ENCODE data around the gene SMARCA2.

Gene SMARCA2

DNA sequence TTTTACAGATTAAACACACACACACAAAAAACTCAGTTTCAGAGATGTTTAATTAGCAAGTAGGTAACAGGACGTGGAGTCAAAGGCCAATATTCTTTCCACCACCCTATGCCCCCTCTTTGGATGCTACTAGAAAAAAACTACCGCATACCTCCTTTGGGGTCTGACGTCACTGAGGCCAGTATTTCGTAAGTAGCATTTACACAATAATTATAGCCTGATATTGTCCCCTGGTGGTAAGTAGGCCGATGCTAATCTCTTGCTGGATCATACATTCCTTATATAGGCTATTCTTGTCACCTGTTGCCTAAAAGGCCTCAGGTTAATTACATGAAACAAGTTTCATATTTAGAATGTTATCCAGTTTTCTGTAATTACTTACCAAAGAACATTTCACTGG lies 21.0 kb upstream of the SMARCA2 start:
- no peak overlapping the region for H3K4me3 ChIP-seq (ENCODE audit: low read length)
- no peak overlapping the region for H3K27ac ChIP-seq (ENCODE audit: low read depth, low read length)
- no peaks in the 10 kb centered on the region for H3K27me3 ChIP-seq (ENCODE audit: control insufficient read depth, insufficient read depth, low read length)
- H3K9ac ChIP-seq (ENCODE audit: low read length) = no peak overlapping the region
- H3K36me3 ChIP-seq (ENCODE audit: control insufficient read depth, insufficient read depth, low read length) = no peaks in the 10 kb centered on the region
- H3K4me1 ChIP-seq (ENCODE audit: control insufficient read depth, insufficient read depth, low read length) = no peaks in the 10 kb centered on the region

GRCh38 chr9:1995084-1995483 lies 20.1 kb upstream of the SMARCA2 start:
- Histone ChIP-seq H3K27me3 (ENCODE audit: control insufficient read depth, insufficient read depth, low read length) (no peaks in the 10 kb centered on the region), H3K36me3 (ENCODE audit: control insufficient read depth, insufficient read depth, low read length) (no peaks in the 10 kb centered on the region), H3K4me3 (ENCODE audit: low read length) (no peak overlapping the region), H3K4me1 (ENCODE audit: control insufficient read depth, insufficient read depth, low read length) (no peaks in the 10 kb centered on the region), H3K9ac (ENCODE audit: low read length) (no peak overlapping the region), H3K27ac (ENCODE audit: low read depth, low read length) (no peak overlapping the region)

DNA sequence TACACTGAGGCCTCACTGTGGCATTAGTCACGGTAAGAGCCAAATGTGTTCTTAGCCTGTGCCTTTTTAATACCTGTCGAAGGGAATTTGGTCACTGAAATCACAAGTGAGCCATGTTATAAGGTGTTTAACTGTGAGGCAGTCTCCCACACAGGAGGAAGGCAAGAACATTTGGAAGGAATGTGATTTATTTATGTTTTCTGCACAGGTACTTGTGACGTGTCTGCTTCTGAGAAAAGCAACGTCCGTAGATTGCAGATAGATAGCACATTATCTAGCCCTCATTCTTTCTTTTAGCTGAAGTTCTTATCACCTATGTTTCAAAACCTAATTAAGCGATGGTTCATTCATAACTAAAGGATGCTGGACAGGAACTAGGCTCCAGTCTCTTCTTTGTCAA lies 19.0 kb upstream of the SMARCA2 start:
- Histone ChIP-seq H3K9ac (ENCODE audit: low read length) (no peak overlapping the region), H3K4me1 (ENCODE audit: control insufficient read depth, insufficient read depth, low read length) (no peaks in the 10 kb centered on the region), H3K36me3 (ENCODE audit: control insufficient read depth, insufficient read depth, low read length) (no peaks in the 10 kb centered on the region), H3K27ac (ENCODE audit: low read depth, low read length) (no peak overlapping the region), H3K4me3 (ENCODE audit: low read length) (no peak overlapping the region), H3K27me3 (ENCODE audit: control insufficient read depth, insufficient read depth, low read length) (no peaks in the 10 kb centered on the region)

- H3K9ac ChIP-seq (ENCODE audit: low read length) = no peak overlapping the region
- H3K4me3 ChIP-seq (ENCODE audit: low read length) = no peak overlapping the region
- no peaks in the 10 kb centered on the region for H3K36me3 ChIP-seq (ENCODE audit: control insufficient read depth, insufficient read depth, low read length)
- no peaks in the 10 kb centered on the region for H3K27me3 ChIP-seq (ENCODE audit: control insufficient read depth, insufficient read depth, low read length)
- H3K4me1 ChIP-seq (ENCODE audit: control insufficient read depth, insufficient read depth, low read length) = no peaks in the 10 kb centered on the region
- H3K27ac ChIP-seq (ENCODE audit: low read depth, low read length) = no peak overlapping the region
Measured at GRCh38 chr9:1997646-1998045, 17.5 kb upstream of the SMARCA2 start.

DNA sequence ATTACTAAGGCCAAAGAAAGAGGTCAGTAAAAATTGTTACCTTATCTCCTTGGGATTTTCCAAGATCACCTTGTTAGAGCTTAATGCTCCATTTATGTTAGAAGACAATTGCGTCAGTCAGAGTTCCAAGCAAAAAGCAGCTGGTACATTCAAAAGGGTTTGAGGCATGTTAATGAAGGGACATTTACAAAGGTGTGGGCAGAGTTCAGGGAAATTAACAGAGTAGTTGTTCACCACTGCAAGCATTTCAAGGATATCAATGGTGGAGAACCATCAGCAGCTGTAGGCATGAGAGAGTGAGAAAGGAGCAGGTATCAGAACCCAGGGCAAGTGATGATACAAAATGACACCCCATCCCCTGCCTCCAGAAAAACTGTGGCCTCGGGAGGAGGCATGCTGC lies 17.0 kb upstream of the SMARCA2 start:
- H3K9ac ChIP-seq (ENCODE audit: low read length) = no peak overlapping the region
- H3K27me3 ChIP-seq (ENCODE audit: control insufficient read depth, insufficient read depth, low read length) = no peaks in the 10 kb centered on the region
- H3K36me3 ChIP-seq (ENCODE audit: control insufficient read depth, insufficient read depth, low read length) = no peaks in the 10 kb centered on the region
- no peak overlapping the region for H3K4me3 ChIP-seq (ENCODE audit: low read length)
- H3K4me1 ChIP-seq (ENCODE audit: control insufficient read depth, insufficient read depth, low read length) = no peaks in the 10 kb centered on the region
- H3K27ac ChIP-seq (ENCODE audit: low read depth, low read length) = no peak overlapping the region

- Histone ChIP-seq H3K36me3 (ENCODE audit: control insufficient read depth, insufficient read depth, low read length) (no peaks in the 10 kb centered on the region), H3K4me1 (ENCODE audit: control insufficient read depth, insufficient read depth, low read length) (no peaks in the 10 kb centered on the region), H3K4me3 (ENCODE audit: low read length) (no peak overlapping the region), H3K27me3 (ENCODE audit: control insufficient read depth, insufficient read depth, low read length) (no peaks in the 10 kb centered on the region), H3K27ac (ENCODE audit: low read depth, low read length) (no peak overlapping the region), H3K9ac (ENCODE audit: low read length) (no peak overlapping the region)
Measured at GRCh38 chr9:2000314-2000713, 14.8 kb upstream of the SMARCA2 start.

- no peak overlapping the region for H3K9ac ChIP-seq (ENCODE audit: low read length)
- no peak overlapping the region for H3K27ac ChIP-seq (ENCODE audit: low read depth, low read length)
- H3K36me3 ChIP-seq (ENCODE audit: control insufficient read depth, insufficient read depth, low read length) = no peaks in the 10 kb centered on the region
- H3K4me3 ChIP-seq (ENCODE audit: low read length) = no peak overlapping the region
- H3K27me3 ChIP-seq (ENCODE audit: control insufficient read depth, insufficient read depth, low read length) = no peaks in the 10 kb centered on the region
- H3K4me1 ChIP-seq (ENCODE audit: control insufficient read depth, insufficient read depth, low read length) = no peaks in the 10 kb centered on the region
Measured at GRCh38 chr9:2008372-2008771, 6.8 kb upstream of the SMARCA2 start.

DNA sequence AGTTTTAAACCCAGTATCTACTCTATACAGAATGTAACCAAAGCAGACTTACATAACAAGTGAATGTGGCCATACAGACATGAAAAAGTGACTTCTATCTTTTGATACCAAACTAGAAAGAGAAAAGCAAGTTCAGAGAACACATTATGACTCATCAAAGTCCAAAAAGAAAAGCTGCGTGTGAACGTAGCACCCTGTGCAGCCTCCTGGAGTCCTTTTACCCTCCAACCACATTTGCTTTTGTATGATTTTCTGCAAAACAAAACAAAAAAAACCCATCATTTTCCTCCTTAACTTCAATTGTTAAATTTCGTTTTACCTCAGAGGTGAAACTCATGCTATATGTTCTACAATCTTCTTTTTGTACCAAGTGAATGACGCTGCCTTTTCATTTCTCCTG lies 2.8 kb upstream of the SMARCA2 start:
- H3K27ac ChIP-seq (ENCODE audit: low read depth, low read length) = no peak overlapping the region
- H3K4me3 ChIP-seq (ENCODE audit: low read length) = no peak overlapping the region
- H3K4me1 ChIP-seq (ENCODE audit: control insufficient read depth, insufficient read depth, low read length) = peaks cover 4% of the 10 kb centered on the region
- no peaks in the 10 kb centered on the region for H3K27me3 ChIP-seq (ENCODE audit: control insufficient read depth, insufficient read depth, low read length)
- no peaks in the 10 kb centered on the region for H3K36me3 ChIP-seq (ENCODE audit: control insufficient read depth, insufficient read depth, low read length)
- H3K9ac ChIP-seq (ENCODE audit: low read length) = no peak overlapping the region

DNA sequence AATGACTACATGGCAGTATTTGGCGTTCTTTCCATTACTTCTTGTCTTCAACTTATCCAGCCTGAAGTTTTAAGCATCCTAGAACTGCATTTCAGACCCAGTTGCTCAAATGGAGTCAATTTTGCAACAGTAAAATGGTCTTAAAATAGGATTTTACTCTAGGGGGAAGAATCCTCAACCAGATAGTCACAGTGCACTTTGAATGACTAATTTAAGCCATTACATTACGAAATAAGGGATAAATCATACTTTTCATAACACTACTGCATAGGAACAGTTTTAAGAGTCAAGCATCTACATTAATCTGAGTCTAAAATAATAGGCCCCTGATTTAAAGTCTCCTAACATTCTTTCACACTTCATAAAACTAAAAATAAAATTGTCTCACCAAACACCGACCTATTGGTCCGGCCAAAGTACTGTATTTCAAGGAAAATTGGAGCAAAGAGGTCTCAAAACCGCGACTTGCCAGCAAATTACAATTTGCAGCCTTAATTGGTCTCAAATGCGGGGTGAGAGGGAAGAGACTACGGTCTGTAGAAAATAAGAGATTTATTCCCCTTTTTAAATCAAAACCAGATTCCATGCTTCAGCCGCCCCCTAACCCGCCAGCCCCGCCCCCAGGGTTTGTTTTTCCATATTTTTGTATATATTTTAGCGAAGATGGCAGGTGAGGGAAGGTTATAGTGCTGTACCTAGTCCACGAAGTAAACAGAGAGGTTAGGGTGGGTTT lies 1.2 kb upstream of the SMARCA2 start:
- Histone ChIP-seq H3K27ac (ENCODE audit: low read depth, low read length) (peak overlapping the region; percentile 79), H3K36me3 (ENCODE audit: control insufficient read depth, insufficient read depth, low read length) (no peaks in the 10 kb centered on the region), H3K4me3 (ENCODE audit: low read length) (peak overlapping the region; percentile 95), H3K9ac (ENCODE audit: low read length) (peak overlapping the region; percentile 42), H3K27me3 (ENCODE audit: control insufficient read depth, insufficient read depth, low read length) (no peaks in the 10 kb centered on the region), H3K4me1 (ENCODE audit: control insufficient read depth, insufficient read depth, low read length) (peaks cover 10% of the 10 kb centered on the region)

- H3K36me3 ChIP-seq (ENCODE audit: control insufficient read depth, insufficient read depth, low read length) = no peaks in the 10 kb centered on the region
- peak overlapping the region; percentile 96 for H3K9ac ChIP-seq (ENCODE audit: low read length)
- peak overlapping the region; percentile 95 for H3K4me3 ChIP-seq (ENCODE audit: low read length)
- H3K27me3 ChIP-seq (ENCODE audit: control insufficient read depth, insufficient read depth, low read length) = no peaks in the 10 kb centered on the region
- H3K4me1 ChIP-seq (ENCODE audit: control insufficient read depth, insufficient read depth, low read length) = peaks cover 10% of the 10 kb centered on the region
- peak overlapping the region; percentile 95 for H3K27ac ChIP-seq (ENCODE audit: low read depth, low read length)
Measured at GRCh38 chr9:2015581-2016407, 647 bp downstream of the SMARCA2 start.

- Histone ChIP-seq H3K9ac (ENCODE audit: low read length) (peak overlapping the region; percentile 96), H3K4me3 (ENCODE audit: low read length) (peak overlapping the region; percentile 95), H3K27me3 (ENCODE audit: control insufficient read depth, insufficient read depth, low read length) (no peaks in the 10 kb centered on the region), H3K4me1 (ENCODE audit: control insufficient read depth, insufficient read depth, low read length) (peaks cover 10% of the 10 kb centered on the region), H3K36me3 (ENCODE audit: control insufficient read depth, insufficient read depth, low read length) (no peaks in the 10 kb centered on the region), H3K27ac (ENCODE audit: low read depth, low read length) (peak overlapping the region; percentile 95)
Measured at GRCh38 chr9:2016408-2017330, 1.5 kb downstream of the SMARCA2 start.

Data from rectal smooth muscle tissue (tissue), 1 donor.